ENCODE results near the gene PHAX. TPM values are rescaled to one million over a fixed set of nuclear protein-coding genes. Genes with fewer than 3 reads are reported as not detected.
"Not testable (repeated sequence)": the region's sequence is repeated elsewhere in the genome, so short reads cannot be mapped to it uniquely, and the experiment has no call there.

The PHAX gene
- total RNA-seq, 1 donor from 2014 or later: 25.1 TPM

DNA sequence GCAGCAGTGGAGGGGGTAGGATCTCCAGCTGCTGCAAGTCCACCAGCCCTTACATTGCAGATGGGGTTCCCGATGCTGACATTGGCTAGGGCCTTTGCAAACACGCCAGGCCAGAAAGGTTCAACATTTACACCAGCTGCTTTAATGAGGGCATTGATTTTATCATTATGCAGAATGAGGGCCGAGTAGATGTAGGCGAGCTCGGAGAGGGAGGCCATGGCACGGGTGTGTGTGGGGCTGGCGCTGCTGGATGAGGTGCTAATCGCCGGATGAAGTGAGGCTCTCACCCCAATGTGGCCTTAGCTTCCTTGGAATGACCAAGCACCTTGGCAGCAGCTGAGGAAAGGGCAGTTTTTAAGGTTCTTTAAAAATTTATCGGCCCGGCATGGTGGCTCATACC, 27.4 kb downstream of the PHAX start:
- Histone ChIP-seq H3K4me3 (ENCODE audit: low read length in 3 of 3) (no peak overlapping the region), H3K9me3 (ENCODE audit: control insufficient read depth in 3 of 3, low read length in 3 of 3) (no peaks in the 10 kb centered on the region), H3K27me3 (ENCODE audit: control insufficient read depth in 3 of 3, insufficient read depth in 3 of 3, low read length in 3 of 3) (no peaks in the 10 kb centered on the region), H3K36me3 (ENCODE audit: control insufficient read depth in 3 of 3, insufficient read depth in 3 of 3, low read length in 3 of 3) (peaks cover 8 to 12% (median 11%) of the 10 kb centered on the region in 3 donors), H3K27ac (ENCODE audit: low read depth, low read length) (no peak overlapping the region), H3K9ac (ENCODE audit: low read depth in 1 of 3, low read length in 3 of 3) (no peak overlapping the region), H3K4me1 (ENCODE audit: control insufficient read depth in 3 of 3, insufficient read depth in 3 of 3, low read length in 3 of 3) (peaks cover 0 to 6% (median 0%) of the 10 kb centered on the region in 3 donors)

DNA sequence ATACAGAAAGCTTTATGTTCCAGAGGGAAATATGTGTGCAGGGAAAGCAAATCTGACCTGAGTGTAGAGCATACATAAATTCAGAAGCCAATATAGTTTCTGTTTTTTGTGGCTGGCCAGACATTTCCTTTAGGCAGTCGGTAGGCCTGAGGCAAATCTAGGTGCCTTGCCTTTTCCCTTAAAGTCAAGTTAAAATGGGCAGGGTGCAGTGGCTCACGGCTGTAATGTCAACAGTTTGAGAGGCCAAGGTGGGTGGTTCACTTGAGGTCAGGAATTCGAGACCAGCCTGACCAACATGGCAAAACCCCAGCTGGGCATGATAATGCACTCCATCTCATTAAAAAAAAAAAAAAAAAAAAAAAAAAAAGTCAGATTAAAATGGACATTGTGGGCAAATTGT, 31.2 kb downstream of the PHAX start:
- Histone ChIP-seq H3K9me3 (ENCODE audit: control insufficient read depth in 3 of 3, low read length in 3 of 3) (no peaks in the 10 kb centered on the region), H3K36me3 (ENCODE audit: control insufficient read depth in 3 of 3, insufficient read depth in 3 of 3, low read length in 3 of 3) (no peaks in the 10 kb centered on the region), H3K9ac (ENCODE audit: low read depth in 1 of 3, low read length in 3 of 3) (no peak overlapping the region), H3K4me1 (ENCODE audit: control insufficient read depth in 3 of 3, insufficient read depth in 3 of 3, low read length in 3 of 3) (peaks cover 0 to 6% (median 0%) of the 10 kb centered on the region in 3 donors), H3K27ac (ENCODE audit: low read depth, low read length) (no peak overlapping the region), H3K27me3 (ENCODE audit: control insufficient read depth in 3 of 3, insufficient read depth in 3 of 3, low read length in 3 of 3) (no peaks in the 10 kb centered on the region), H3K4me3 (ENCODE audit: low read length in 3 of 3) (no peak overlapping the region)

DNA sequence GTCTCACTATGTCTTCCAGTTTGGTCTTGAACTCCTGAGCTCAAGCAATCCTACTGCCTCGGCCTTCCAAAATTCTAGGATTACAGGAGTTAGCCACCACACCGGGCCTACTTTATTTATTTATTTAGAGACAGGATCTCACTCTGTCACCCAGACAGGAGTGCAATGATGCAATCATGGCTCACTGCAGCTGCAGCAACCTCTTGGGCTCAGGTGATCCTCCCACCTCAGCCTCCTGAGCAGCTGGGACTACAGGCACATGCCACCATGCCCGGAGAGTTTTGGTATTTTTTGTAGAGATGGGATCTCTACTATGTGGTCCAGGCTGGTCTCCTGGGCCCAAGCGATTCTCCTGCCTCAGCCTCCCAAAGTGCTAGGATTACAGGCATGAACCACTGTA, 32.8 kb downstream of the PHAX start:
- Histone ChIP-seq H3K9ac (ENCODE audit: low read depth in 1 of 3, low read length in 3 of 3) (no peak overlapping the region), H3K9me3 (ENCODE audit: control insufficient read depth in 3 of 3, low read length in 3 of 3) (no peaks in the 10 kb centered on the region), H3K4me1 (ENCODE audit: control insufficient read depth in 3 of 3, insufficient read depth in 3 of 3, low read length in 3 of 3) (peaks cover 0 to 6% (median 0%) of the 10 kb centered on the region in 3 donors), H3K27ac (ENCODE audit: low read depth, low read length) (no peak overlapping the region), H3K4me3 (ENCODE audit: low read length in 3 of 3) (no peak overlapping the region), H3K36me3 (ENCODE audit: control insufficient read depth in 3 of 3, insufficient read depth in 3 of 3, low read length in 3 of 3) (no peaks in the 10 kb centered on the region), H3K27me3 (ENCODE audit: control insufficient read depth in 3 of 3, insufficient read depth in 3 of 3, low read length in 3 of 3) (no peaks in the 10 kb centered on the region)

DNA sequence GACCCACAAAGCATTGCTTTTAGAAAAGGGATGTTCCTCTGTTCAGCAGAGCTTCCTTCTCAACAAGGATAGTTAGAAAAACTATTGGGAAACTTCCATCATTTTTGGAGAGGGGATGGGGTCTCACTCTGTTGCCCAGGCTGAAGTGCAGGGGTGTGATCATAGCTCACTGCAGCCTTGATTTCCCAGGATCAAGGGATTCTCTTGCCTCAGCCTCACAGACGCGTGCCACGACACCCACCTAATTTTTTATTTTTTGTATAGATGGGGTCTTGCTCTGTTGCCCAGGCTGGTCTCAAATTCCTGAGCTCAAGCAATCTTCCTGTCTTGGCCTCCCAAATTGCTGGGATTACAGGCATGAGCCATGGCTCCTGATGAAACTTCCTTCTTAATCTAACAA, 34.8 kb downstream of the PHAX start:
- no peak overlapping the region for H3K9ac ChIP-seq (ENCODE audit: low read depth in 1 of 3, low read length in 3 of 3)
- no peaks in the 10 kb centered on the region for H3K27me3 ChIP-seq (ENCODE audit: control insufficient read depth in 3 of 3, insufficient read depth in 3 of 3, low read length in 3 of 3)
- no peaks in the 10 kb centered on the region for H3K9me3 ChIP-seq (ENCODE audit: control insufficient read depth in 3 of 3, low read length in 3 of 3)
- H3K36me3 ChIP-seq (ENCODE audit: control insufficient read depth in 3 of 3, insufficient read depth in 3 of 3, low read length in 3 of 3): no peaks in the 10 kb centered on the region
- H3K4me1 ChIP-seq (ENCODE audit: control insufficient read depth in 3 of 3, insufficient read depth in 3 of 3, low read length in 3 of 3): peaks cover 0 to 6% (median 0%) of the 10 kb centered on the region in 3 donors
- no peak overlapping the region for H3K4me3 ChIP-seq (ENCODE audit: low read length in 3 of 3)
- H3K27ac ChIP-seq (ENCODE audit: low read depth, low read length): no peak overlapping the region

DNA sequence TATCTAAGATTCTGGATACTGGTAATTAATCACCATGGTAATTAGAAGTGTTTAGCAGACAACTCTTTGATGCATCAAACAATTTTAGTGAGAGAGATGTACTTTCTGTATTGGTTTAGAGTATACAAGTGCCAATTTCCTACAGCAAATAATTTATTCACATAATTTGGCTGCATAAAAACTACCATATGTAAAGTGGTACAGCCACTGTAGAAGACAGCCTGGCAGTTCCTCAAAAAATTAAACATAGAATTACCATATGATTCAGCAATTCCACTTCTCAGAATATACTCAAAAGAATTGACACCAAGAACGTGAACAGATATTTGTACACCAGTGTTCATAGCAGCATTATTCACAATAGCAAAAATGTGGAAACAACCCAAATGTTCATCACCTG, 36.2 kb downstream of the PHAX start:
- no peaks in the 10 kb centered on the region for H3K27me3 ChIP-seq (ENCODE audit: control insufficient read depth in 3 of 3, insufficient read depth in 3 of 3, low read length in 3 of 3)
- H3K9me3 ChIP-seq (ENCODE audit: control insufficient read depth in 3 of 3, low read length in 3 of 3): no peaks in the 10 kb centered on the region
- no peak overlapping the region for H3K9ac ChIP-seq (ENCODE audit: low read depth in 1 of 3, low read length in 3 of 3)
- H3K36me3 ChIP-seq (ENCODE audit: control insufficient read depth in 3 of 3, insufficient read depth in 3 of 3, low read length in 3 of 3): no peaks in the 10 kb centered on the region
- H3K4me1 ChIP-seq (ENCODE audit: control insufficient read depth in 3 of 3, insufficient read depth in 3 of 3, low read length in 3 of 3): peaks cover 0 to under 1% (median 0%) of the 10 kb centered on the region in 3 donors
- no peak overlapping the region for H3K4me3 ChIP-seq (ENCODE audit: low read length in 3 of 3)
- no peak overlapping the region for H3K27ac ChIP-seq (ENCODE audit: low read depth, low read length)

DNA sequence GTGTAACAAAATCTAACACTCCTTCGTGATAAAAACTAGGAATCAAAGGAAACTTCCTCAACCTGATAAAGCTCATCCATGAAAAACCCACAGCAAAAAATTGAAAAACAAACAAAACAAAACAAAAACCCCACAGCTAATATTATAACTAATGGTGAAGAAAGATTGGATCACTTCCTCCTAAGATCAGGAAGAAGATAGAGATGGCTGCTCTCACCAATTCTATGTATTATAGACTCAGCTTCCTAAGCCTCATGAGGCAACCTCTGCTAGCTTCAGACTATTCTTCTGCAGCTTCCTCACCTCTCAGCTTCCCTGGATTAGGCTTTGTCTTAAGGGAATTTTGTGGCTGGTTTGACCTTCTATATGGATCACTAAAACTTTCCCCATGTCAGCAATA, 40.1 kb downstream of the PHAX start:
- Histone ChIP-seq H3K4me1 (ENCODE audit: control insufficient read depth in 3 of 3, insufficient read depth in 3 of 3, low read length in 3 of 3) (no peaks in the 10 kb centered on the region), H3K4me3 (ENCODE audit: low read length in 3 of 3) (no peak overlapping the region), H3K27me3 (ENCODE audit: control insufficient read depth in 3 of 3, insufficient read depth in 3 of 3, low read length in 3 of 3) (no peaks in the 10 kb centered on the region), H3K27ac (ENCODE audit: low read depth, low read length) (no peak overlapping the region), H3K9me3 (ENCODE audit: control insufficient read depth in 3 of 3, low read length in 3 of 3) (peaks cover 0 to 2% (median 0%) of the 10 kb centered on the region in 3 donors), H3K9ac (ENCODE audit: low read depth in 1 of 3, low read length in 3 of 3) (no peak overlapping the region), H3K36me3 (ENCODE audit: control insufficient read depth in 3 of 3, insufficient read depth in 3 of 3, low read length in 3 of 3) (no peaks in the 10 kb centered on the region)

DNA sequence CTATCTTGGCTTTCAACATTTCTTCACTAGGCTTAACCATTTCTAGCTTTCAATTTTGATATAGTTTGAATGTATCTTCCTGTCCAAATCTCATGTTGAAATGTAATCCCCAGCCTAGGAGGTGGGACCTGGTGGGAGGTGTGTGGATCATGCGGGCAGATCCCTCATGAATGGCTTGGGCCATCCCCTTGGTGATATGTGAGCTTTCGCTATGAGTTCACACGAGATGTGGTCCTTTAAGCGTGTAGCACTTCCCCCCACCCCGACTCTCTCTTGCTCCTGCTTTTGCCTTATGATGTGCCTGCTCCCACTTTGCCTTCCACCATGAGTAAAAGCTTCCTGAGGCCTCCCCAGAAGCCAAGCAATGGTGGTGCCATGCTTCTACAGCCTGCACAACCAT, 40.6 kb downstream of the PHAX start:
- Histone ChIP-seq H3K27me3 (ENCODE audit: control insufficient read depth in 3 of 3, insufficient read depth in 3 of 3, low read length in 3 of 3) (no peaks in the 10 kb centered on the region), H3K27ac (ENCODE audit: low read depth, low read length) (no peak overlapping the region), H3K4me1 (ENCODE audit: control insufficient read depth in 3 of 3, insufficient read depth in 3 of 3, low read length in 3 of 3) (no peaks in the 10 kb centered on the region), H3K9ac (ENCODE audit: low read depth in 1 of 3, low read length in 3 of 3) (no peak overlapping the region), H3K4me3 (ENCODE audit: low read length in 3 of 3) (no peak overlapping the region), H3K9me3 (ENCODE audit: control insufficient read depth in 3 of 3, low read length in 3 of 3) (peaks cover 0 to 2% (median 0%) of the 10 kb centered on the region in 3 donors), H3K36me3 (ENCODE audit: control insufficient read depth in 3 of 3, insufficient read depth in 3 of 3, low read length in 3 of 3) (no peaks in the 10 kb centered on the region)

DNA sequence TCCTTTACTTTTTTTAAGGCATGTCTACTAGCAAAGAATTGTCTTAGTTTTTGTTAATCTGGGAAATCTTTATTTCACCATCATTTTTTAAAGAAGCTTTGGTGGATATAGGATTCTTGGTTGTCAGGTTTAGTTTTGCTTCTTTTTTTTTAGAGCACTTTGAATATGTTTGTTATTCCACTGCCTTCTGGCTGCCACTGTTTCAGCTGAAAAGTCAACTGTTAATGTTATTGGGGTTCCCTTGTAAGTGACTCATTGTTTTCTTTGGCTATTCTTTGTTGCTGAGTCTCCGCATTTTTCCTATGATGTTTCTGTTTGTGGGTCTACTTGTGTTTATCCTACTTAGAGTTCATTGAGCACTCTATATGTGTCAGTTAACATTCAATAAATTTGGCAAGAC, 44.4 kb downstream of the PHAX start:
- H3K4me1 ChIP-seq (ENCODE audit: control insufficient read depth in 3 of 3, insufficient read depth in 3 of 3, low read length in 3 of 3): no peaks in the 10 kb centered on the region
- H3K27me3 ChIP-seq (ENCODE audit: control insufficient read depth in 3 of 3, insufficient read depth in 3 of 3, low read length in 3 of 3): no peaks in the 10 kb centered on the region
- H3K4me3 ChIP-seq (ENCODE audit: low read length in 3 of 3): no peak overlapping the region
- H3K36me3 ChIP-seq (ENCODE audit: control insufficient read depth in 3 of 3, insufficient read depth in 3 of 3, low read length in 3 of 3): no peaks in the 10 kb centered on the region
- H3K9ac ChIP-seq (ENCODE audit: low read depth in 1 of 3, low read length in 3 of 3): no peak overlapping the region
- peaks cover 0 to 2% (median 0%) of the 10 kb centered on the region in 3 donors for H3K9me3 ChIP-seq (ENCODE audit: control insufficient read depth in 3 of 3, low read length in 3 of 3)
- no peak overlapping the region for H3K27ac ChIP-seq (ENCODE audit: low read depth, low read length)

DNA sequence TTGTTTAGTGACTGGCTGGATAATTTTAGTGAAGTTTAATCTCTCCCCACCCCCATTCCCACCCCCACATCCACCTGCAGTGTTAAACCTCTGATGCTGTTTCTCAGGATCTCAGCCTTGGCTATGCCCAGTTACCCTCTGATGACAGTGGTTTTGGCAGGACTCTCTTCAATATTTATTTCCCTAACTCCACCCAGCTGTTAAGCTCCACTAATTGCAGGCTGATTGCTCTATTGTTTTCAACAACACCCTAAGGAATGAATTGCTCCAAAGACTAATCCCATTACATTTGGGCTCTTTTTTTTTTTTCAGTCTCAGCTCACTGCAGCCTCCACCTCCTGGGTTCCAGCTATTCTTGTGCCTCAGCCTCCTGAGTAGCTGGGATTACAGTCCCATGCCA, 46.3 kb downstream of the PHAX start:
- H3K4me1 ChIP-seq (ENCODE audit: control insufficient read depth in 3 of 3, insufficient read depth in 3 of 3, low read length in 3 of 3): no peaks in the 10 kb centered on the region
- no peaks in the 10 kb centered on the region for H3K27me3 ChIP-seq (ENCODE audit: control insufficient read depth in 3 of 3, insufficient read depth in 3 of 3, low read length in 3 of 3)
- no peaks in the 10 kb centered on the region for H3K36me3 ChIP-seq (ENCODE audit: control insufficient read depth in 3 of 3, insufficient read depth in 3 of 3, low read length in 3 of 3)
- H3K9ac ChIP-seq (ENCODE audit: low read depth in 1 of 3, low read length in 3 of 3): no peak overlapping the region
- H3K9me3 ChIP-seq (ENCODE audit: control insufficient read depth in 3 of 3, low read length in 3 of 3): peaks cover 0 to 2% (median 0%) of the 10 kb centered on the region in 3 donors
- H3K4me3 ChIP-seq (ENCODE audit: low read length in 3 of 3): no peak overlapping the region
- no peak overlapping the region for H3K27ac ChIP-seq (ENCODE audit: low read depth, low read length)

DNA sequence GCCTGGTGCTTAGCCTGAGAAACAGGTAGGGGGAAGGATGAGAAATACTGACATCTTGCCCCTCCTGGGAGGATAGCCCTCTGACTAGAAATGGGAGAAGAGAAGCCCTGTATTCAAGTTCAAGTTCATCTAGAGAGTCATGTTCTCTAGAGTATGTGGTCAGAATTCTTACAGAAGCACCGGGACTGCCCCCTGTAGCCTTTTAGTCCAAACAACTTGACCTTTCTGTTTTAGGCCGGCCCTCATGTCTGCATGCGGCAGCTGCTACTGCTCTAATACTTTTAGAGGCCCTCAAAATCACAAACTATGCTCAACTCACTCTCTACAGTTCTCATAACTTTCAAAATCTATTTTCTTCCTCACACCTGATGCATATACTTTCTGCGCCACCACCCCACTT, 47.7 kb downstream of the PHAX start:
- Histone ChIP-seq H3K27me3 (ENCODE audit: control insufficient read depth in 3 of 3, insufficient read depth in 3 of 3, low read length in 3 of 3) (no peaks in the 10 kb centered on the region), H3K9ac (ENCODE audit: low read depth in 1 of 3, low read length in 3 of 3) (no peak overlapping the region), H3K4me3 (ENCODE audit: low read length in 3 of 3) (no peak overlapping the region), H3K27ac (ENCODE audit: low read depth, low read length) (no peak overlapping the region), H3K36me3 (ENCODE audit: control insufficient read depth in 3 of 3, insufficient read depth in 3 of 3, low read length in 3 of 3) (no peaks in the 10 kb centered on the region), H3K9me3 (ENCODE audit: control insufficient read depth in 3 of 3, low read length in 3 of 3) (peaks cover 0 to 2% (median 0%) of the 10 kb centered on the region in 3 donors), H3K4me1 (ENCODE audit: control insufficient read depth in 3 of 3, insufficient read depth in 3 of 3, low read length in 3 of 3) (no peaks in the 10 kb centered on the region)

DNA sequence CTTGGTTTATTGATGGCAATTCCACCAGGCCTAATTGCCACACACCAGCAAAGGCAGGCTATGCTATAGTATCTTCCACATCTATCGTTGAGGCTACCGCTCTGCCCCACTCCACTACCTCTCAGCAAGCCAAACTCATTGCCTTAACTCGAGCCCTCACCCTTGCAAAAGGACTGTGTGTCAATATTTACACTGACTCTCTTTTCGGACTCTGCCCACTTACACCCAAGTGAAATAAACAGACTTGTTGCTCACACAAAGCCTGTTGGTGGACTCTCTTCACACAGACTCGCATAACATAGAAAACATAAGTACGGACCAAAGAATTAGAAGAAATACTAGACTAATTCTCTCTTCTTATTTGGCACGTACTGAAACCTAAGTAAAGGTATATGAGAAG, 48.3 kb downstream of the PHAX start:
- H3K4me1 ChIP-seq (ENCODE audit: control insufficient read depth in 3 of 3, insufficient read depth in 3 of 3, low read length in 3 of 3); H3K27ac ChIP-seq (ENCODE audit: low read depth, low read length): not testable (repeated sequence)

More for the DNA sequence above, 48.3 kb downstream of the PHAX start:
- H3K9ac ChIP-seq (ENCODE audit: low read depth in 1 of 3, low read length in 3 of 3); H3K4me3 ChIP-seq (ENCODE audit: low read length in 3 of 3); H3K9me3 ChIP-seq (ENCODE audit: control insufficient read depth in 3 of 3, low read length in 3 of 3); H3K27me3 ChIP-seq (ENCODE audit: control insufficient read depth in 3 of 3, insufficient read depth in 3 of 3, low read length in 3 of 3); H3K36me3 ChIP-seq (ENCODE audit: control insufficient read depth in 3 of 3, insufficient read depth in 3 of 3, low read length in 3 of 3): not testable (repeated sequence)

Data from skeletal muscle tissue (tissue), 4 donors.